Naive thymus-derived CD8-positive, alpha-beta T cell (primary cell): ENCODE results near the gene RNF130. TPM values are rescaled to one million over a fixed set of nuclear protein-coding genes. Genes with fewer than 3 reads are reported as not detected.
"Not testable (repeated sequence)": the region's sequence is repeated elsewhere in the genome, so short reads cannot be mapped to it uniquely, and the experiment has no call there.

ENCODE experiments used
- ATAC-seq, 2 donors: fragments of 150-1000 bp; cut with Tn5 transposase in 1 of 2; sonication (Bioruptor Pico), chemical (Tn5 transposase) in 1 of 2; 1 replicate in 1 of 2; 2 replicates in 1 of 2; pipeline ENCODE4 v1.10.0; 2021; ENCODE audit warnings: mild to moderate bottlenecking in 2 of 2, moderate library complexity in 2 of 2
- POLR2A ChIA-PET: fragments of 350-600 bp; sonication (Branson Sonifier 250); formaldehyde crosslinking; loops from one replicate; lab custom pipeline; 2021; ENCODE audit warnings: antibody characterized with exemption; lab: Charles Lee
- DNase-seq, 10 donors: peaks; one replicate each; pipeline versions ENCODE4 v3.0.0 to v3.0.0-alpha.2; 2020 to 2022
- H3K27ac Mint-ChIP-seq, 10 donors: one replicate each; pipeline ENCODE4 v1.8.0; 2020 to 2022; ENCODE audit warnings: mild to moderate bottlenecking in 10 of 10, mixed read lengths in 10 of 10, moderate library complexity in 4 of 10, inconsistent platforms in 1 of 10
- H3K27me3 Mint-ChIP-seq, 5 donors: one replicate each; pipeline ENCODE4 v1.8.0; 2021 to 2022; ENCODE audit warnings: mixed read lengths in 5 of 5
- H3K36me3 Mint-ChIP-seq, 3 donors: one replicate each; pipeline ENCODE4 v1.8.0; 2020 to 2022; ENCODE audit warnings: mixed read lengths in 3 of 3, mild to moderate bottlenecking in 2 of 3, inconsistent platforms in 1 of 3
- H3K4me1 Mint-ChIP-seq, 4 donors: one replicate each; pipeline ENCODE4 v1.8.0; 2021 to 2022; ENCODE audit warnings: mixed read lengths in 4 of 4
- H3K4me3 Mint-ChIP-seq, 10 donors: one replicate each; pipeline ENCODE4 v1.8.0; 2020 to 2022; ENCODE audit warnings: mild to moderate bottlenecking in 10 of 10, mixed read lengths in 10 of 10, moderate library complexity in 6 of 10, inconsistent platforms in 1 of 10
- H3K9me3 Mint-ChIP-seq, 9 donors: one replicate each; pipeline ENCODE4 v1.8.0; 2020 to 2022; ENCODE audit warnings: mixed read lengths in 9 of 9, mild to moderate bottlenecking in 3 of 9, inconsistent platforms in 1 of 9, moderate library complexity in 1 of 9
- polyA plus RNA-seq, 3 donors: library from polyadenylated mRNA; unstranded; fragments of 300-500 nt; fragmentation: Illumina TruSeq; gene quantifications; one replicate each; pipeline ENCODE4 v1.2.3, GENCODE V29; 2021
- total RNA-seq, 8 experiments: library from RNA in 2 of 8; stranded (reverse) in 2 of 8; gene quantifications; one replicate each; pipeline ENCODE4 v1.2.3 and lab custom pipeline; 2021 to 2026

The RNF130 gene
- total and polyA plus RNA-seq, 5 experiments from 2014 or later, result 17.8 to 24.2 (median 22.6) TPM

DNA sequence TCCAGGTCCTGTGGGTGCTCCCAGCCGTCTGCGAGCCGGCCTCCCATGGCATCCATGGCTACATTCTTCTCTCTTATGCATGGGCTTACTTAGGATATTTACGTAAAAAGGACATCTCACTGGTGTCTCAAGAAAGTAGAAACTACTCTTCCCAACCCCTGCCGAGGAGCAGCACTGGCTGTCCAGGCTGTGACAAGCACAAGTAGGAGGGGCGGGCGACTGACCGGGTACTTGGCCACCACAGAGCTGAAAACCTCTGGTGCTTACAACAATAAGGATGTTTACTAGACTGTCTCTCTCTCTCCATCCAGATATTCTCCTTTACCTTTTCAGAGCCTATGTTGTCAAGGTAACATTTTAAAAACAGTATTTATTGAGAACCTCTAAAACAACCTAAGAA is 107.5 kb downstream of the RNF130 start:
- no peak for DNase-seq
- no peaks in the 10 kb centered on the region for H3K9me3 Mint-ChIP-seq
- H3K27ac Mint-ChIP-seq, result peak overlapping the region in 1 of 10 donors; percentile 53
- H3K4me1 Mint-ChIP-seq, result peaks cover 0 to under 1% (median 0%) of the 10 kb centered on the region in 4 donors
- H3K4me3 Mint-ChIP-seq, result no peak overlapping the region
- no peaks in the 10 kb centered on the region for H3K27me3 Mint-ChIP-seq
- peaks cover 0 to 79% (median 46%) of the 10 kb centered on the region in 3 donors for H3K36me3 Mint-ChIP-seq
- ATAC-seq, result no peak
- POLR2A ChIA-PET, result no interaction called here

GRCh38 chr5:179963375-179963774 is 108.2 kb downstream of the RNF130 start:
- Mint-ChIP-seq H3K27ac (peak overlapping the region in 2 of 10 donors; percentile 15 to 73), H3K9me3 (no peaks in the 10 kb centered on the region), H3K4me3 (no peak overlapping the region), H3K4me1 (no peaks in the 10 kb centered on the region), H3K36me3 (peaks cover 0 to 75% (median 42%) of the 10 kb centered on the region in 3 donors), H3K27me3 (no peaks in the 10 kb centered on the region)
- ATAC-seq (no peak), DNase-seq (no peak)
- POLR2A ChIA-PET, result no interaction called here

DNA sequence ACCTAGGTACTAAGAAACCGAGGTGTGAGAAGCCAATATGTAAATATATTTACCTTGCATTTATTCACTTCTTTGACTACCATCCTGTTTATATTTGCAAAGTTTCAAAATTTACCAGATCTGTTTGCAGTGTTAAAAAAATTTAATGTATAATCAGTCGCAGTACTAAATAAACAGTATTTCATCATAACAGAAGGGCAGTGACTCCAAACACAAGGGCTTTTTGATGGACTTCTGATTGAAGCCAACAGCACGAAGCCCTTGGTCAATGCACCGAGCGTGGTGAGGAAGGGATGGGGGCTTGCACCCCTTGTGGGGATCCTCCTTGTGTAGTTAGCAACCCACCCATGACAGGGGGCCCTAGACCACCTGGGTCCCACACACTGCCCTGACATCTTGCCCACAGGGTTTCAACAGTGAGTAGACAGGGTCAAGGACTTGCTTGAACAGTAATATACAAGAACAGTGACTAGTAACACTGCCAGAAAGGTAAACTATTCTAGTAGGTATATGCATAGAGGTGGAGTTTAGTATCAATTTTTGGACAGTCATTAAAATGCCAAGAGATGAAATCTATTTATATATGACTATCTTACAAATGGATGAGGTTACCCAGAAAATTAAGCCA is 111.2 kb downstream of the RNF130 start:
- Mint-ChIP-seq H3K4me3 (no peak overlapping the region), H3K36me3 (peaks cover 6 to 55% (median 26%) of the 10 kb centered on the region in 3 donors), H3K27ac (no peak overlapping the region), H3K9me3 (no peaks in the 10 kb centered on the region), H3K4me1 (no peaks in the 10 kb centered on the region), H3K27me3 (no peaks in the 10 kb centered on the region)
- ATAC-seq (no peak), DNase-seq (no peak)
- POLR2A ChIA-PET, result no interaction called here

GRCh38 chr5:179959641-179960040 is 111.9 kb downstream of the RNF130 start:
- DNase-seq (no peak), ATAC-seq (no peak)
- Mint-ChIP-seq H3K4me3 (no peak overlapping the region), H3K36me3 (peaks cover 6 to 52% (median 25%) of the 10 kb centered on the region in 3 donors), H3K27me3 (no peaks in the 10 kb centered on the region), H3K27ac (no peak overlapping the region), H3K9me3 (no peaks in the 10 kb centered on the region), H3K4me1 (no peaks in the 10 kb centered on the region)
- POLR2A ChIA-PET, result no interaction called here

DNA sequence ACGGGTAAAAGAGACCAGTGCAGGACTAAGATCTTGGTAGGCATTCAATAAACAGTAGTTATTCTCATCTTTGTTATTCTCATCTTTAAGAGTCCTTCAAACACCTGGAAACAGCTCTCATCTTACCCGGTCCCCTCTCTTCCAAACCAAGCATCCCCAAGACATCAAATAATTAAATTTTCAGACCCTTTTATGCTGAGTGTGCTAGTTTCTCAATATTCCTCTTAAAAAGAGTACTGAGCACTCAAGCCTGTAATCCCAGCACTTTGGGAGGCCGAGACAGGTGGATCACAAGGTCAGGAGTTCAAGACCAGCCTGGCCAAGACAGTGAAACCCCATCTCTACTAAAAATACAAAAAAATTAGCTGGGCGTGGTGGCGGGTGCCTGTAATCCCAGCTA is 112.4 kb downstream of the RNF130 start:
- H3K4me3 Mint-ChIP-seq, POLR2A ChIA-PET, ATAC-seq: not testable (repeated sequence)

DNA sequence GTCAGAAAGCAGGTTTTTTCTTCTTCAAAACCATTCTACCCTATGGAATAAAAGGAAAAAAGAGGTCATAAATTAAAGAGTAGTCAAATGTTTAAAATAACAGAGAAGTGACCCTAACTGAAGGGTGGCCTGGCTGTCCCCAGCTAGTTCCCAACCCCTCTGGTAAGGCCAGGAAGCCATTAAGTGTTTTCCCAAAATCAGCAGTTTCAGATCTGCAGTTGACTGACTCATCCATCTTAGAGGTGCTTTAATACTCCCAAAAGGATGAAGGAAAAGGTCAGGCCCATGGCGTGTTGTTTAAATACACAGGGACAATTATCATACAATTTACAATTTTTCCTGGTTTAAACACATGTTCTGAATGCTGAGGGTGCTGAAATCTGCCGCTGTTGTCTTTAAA is 115.9 kb downstream of the RNF130 start:
- Mint-ChIP-seq H3K4me1 (no peaks in the 10 kb centered on the region), H3K27ac (no peak overlapping the region), H3K9me3 (no peaks in the 10 kb centered on the region), H3K36me3 (peaks cover 12 to 45% (median 18%) of the 10 kb centered on the region in 3 donors), H3K27me3 (no peaks in the 10 kb centered on the region), H3K4me3 (no peak overlapping the region)
- DNase-seq (no peak), ATAC-seq (no peak)
- POLR2A ChIA-PET, result no interaction called here

More for the DNA sequence above, 112.4 kb downstream of the RNF130 start:
- H3K36me3 Mint-ChIP-seq, result peaks cover 6 to 52% (median 28%) of the 10 kb centered on the region in 3 donors
- not testable (repeated sequence) for H3K27me3 Mint-ChIP-seq, H3K27ac Mint-ChIP-seq, DNase-seq, H3K9me3 Mint-ChIP-seq, H3K4me1 Mint-ChIP-seq

DNA sequence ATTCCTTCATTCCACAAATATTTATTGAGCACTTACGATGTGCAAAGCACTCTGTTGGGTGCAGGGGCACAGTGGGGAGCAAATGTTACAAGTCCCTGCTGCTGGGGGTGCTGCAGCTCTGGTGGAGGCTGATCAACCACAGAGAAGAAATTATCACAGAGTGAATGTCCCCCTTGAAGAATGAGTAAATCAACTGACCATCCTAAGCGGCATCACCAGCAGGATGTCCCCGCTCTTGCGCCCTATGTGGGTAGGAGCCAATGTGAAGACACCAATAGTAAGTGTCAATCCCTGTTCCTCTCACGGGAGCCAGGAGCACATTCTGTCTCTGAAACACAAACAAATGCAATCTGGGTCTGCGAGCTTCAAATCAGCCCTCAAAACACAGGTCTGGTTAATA is 116.5 kb downstream of the RNF130 start:
- H3K27me3 Mint-ChIP-seq, result no peaks in the 10 kb centered on the region
- H3K27ac Mint-ChIP-seq, result peak overlapping the region in 1 of 10 donors; percentile 52

GRCh38 chr5:179954434-179954833 is 117.1 kb downstream of the RNF130 start:
- Mint-ChIP-seq H3K27me3 (no peaks in the 10 kb centered on the region), H3K36me3 (peaks cover 14 to 40% (median 18%) of the 10 kb centered on the region in 3 donors), H3K9me3 (no peaks in the 10 kb centered on the region), H3K4me3 (no peak overlapping the region), H3K4me1 (no peaks in the 10 kb centered on the region), H3K27ac (no peak overlapping the region)
- DNase-seq (no peak), ATAC-seq (no peak)
- POLR2A ChIA-PET, result no interaction called here

More for the DNA sequence above, 116.5 kb downstream of the RNF130 start:
- POLR2A ChIA-PET, result no interaction called here
- Mint-ChIP-seq H3K4me3 (no peak overlapping the region), H3K4me1 (no peaks in the 10 kb centered on the region), H3K9me3 (no peaks in the 10 kb centered on the region), H3K36me3 (peaks cover 14 to 40% (median 18%) of the 10 kb centered on the region in 3 donors)
- no peak for ATAC-seq
- DNase-seq, result no peak

DNA sequence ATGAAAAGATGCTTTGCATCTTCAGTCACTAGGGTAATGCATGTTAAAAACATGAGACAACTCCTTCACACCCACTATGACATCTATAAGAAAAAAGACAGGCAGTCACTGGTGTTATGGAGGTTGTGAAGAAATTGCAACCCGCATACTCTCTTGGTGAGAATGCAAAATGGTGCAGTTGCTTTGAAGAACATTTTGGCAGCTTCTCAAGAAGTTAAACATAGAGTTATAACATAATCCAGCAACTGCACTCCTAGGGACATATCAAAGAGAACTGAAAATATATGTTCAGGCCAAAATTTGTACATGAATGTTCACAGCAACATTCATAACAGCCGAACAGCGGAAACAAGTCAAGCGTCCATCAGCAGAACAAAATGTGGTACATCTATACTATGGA is 117.6 kb downstream of the RNF130 start:
- ATAC-seq (no peak), DNase-seq (no peak)
- POLR2A ChIA-PET, result no interaction called here
- Mint-ChIP-seq H3K36me3 (peaks cover 14 to 37% (median 18%) of the 10 kb centered on the region in 3 donors), H3K4me3 (no peak overlapping the region), H3K9me3 (no peaks in the 10 kb centered on the region), H3K4me1 (no peaks in the 10 kb centered on the region), H3K27ac (no peak overlapping the region), H3K27me3 (no peaks in the 10 kb centered on the region)

DNA sequence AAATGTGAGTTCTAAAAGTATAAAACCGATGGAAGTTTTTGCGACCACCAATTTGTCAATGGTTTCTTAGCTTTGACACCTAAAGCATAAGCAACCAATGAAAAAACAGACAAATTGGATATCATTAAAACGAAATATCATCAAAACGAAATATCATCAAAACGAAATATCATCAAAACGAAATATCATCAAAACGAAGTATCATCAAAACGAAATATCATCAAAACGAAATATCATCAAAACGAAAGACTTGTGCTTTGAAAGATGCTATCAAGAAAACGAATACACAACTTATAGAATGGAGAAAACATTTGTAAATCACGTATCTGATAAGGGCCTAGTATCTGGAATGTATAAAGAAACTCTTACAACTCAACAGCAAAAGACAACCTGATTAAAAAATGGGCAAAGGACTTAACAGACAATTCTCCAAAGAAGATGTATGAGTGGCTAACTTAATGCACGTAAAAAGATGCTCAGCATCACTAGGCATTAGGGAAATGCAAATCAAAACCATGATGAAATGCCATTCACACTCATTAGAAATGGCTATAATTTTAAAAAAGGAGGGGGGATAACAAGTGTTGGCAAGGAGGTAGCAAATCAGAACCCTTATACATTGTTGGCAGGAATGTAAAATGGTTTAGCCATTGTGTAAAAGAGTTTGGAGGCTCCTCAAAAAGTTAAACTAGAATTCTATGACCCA is 134.4 kb downstream of the RNF130 start:
- no peak overlapping the region for H3K4me3 Mint-ChIP-seq
- H3K4me1 Mint-ChIP-seq, result no peaks in the 10 kb centered on the region
- no peak overlapping the region for H3K27ac Mint-ChIP-seq
- ATAC-seq (no peak), DNase-seq (no peak)
- peaks cover 0 to 2% (median 0%) of the 10 kb centered on the region in 5 donors for H3K27me3 Mint-ChIP-seq
- H3K9me3 Mint-ChIP-seq, result no peaks in the 10 kb centered on the region
- peaks cover 0 to 2% (median 0%) of the 10 kb centered on the region in 3 donors for H3K36me3 Mint-ChIP-seq
- POLR2A ChIA-PET, result no interaction called here

DNA sequence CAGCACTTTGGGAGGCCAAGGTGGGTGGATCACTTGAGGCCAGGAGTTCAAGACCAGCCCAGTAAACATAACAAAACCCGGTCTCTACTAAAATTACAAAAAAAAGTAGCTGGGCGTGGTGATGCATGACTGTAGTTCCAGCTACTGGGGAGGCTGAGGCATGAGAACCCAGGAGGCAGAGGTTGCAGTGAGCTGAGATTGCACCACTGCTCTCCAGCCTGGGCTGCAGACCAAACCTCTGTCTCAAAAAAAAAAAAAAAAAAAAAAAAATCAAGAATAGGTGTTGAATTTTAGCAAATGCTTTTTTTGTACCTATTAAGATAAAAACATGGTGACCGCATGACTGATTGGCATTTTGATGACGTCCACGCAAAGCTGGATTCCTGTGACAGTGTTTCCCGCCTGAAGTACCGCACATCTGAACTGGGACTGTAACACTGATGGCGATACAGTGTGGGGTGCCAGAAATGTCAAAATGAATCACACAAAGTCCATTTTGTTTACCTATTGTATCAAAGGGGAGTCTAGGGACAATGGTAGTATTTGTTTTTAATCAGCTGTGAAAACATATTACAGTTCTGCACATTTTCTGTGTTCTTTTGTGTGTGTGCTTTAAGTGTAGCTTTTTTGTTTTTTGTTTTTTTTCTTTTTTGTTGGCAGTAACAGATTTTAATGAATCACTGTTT is 140.6 kb downstream of the RNF130 start:
- no peaks in the 10 kb centered on the region for H3K4me1 Mint-ChIP-seq
- POLR2A ChIA-PET, result no interaction called here
- no peak for DNase-seq
- ATAC-seq, result no peak
- no peaks in the 10 kb centered on the region for H3K9me3 Mint-ChIP-seq
- H3K27me3 Mint-ChIP-seq, result peaks cover 0 to 1% (median 0%) of the 10 kb centered on the region in 5 donors
- H3K4me3 Mint-ChIP-seq, result no peak overlapping the region
- no peaks in the 10 kb centered on the region for H3K36me3 Mint-ChIP-seq
- no peak overlapping the region for H3K27ac Mint-ChIP-seq

DNA sequence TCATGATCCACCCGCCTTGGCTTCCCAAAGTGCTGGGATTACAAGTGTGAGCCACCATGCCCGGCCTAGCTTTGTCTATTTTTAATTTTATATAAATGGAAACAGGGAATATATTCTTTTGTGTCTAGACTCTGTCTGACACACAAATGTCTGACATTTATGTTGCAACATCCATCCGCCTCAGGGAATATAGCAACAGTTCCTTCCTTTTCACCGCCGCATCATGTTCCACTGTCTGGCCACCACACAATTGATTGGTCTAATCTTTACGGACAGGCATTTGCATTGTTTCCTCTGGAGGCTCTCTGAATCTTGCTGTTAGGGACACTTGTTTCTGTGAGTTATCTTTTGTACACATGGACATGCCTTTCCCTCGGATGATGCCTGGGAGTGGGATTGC is 143.7 kb downstream of the RNF130 start:
- no peaks in the 10 kb centered on the region for H3K9me3 Mint-ChIP-seq
- H3K4me3 Mint-ChIP-seq, result no peak overlapping the region
- no peak for DNase-seq
- POLR2A ChIA-PET, result no interaction called here
- H3K27ac Mint-ChIP-seq, result no peak overlapping the region
- peaks cover 0 to 3% (median 0%) of the 10 kb centered on the region in 4 donors for H3K4me1 Mint-ChIP-seq
- peaks cover 0 to 1% (median 0%) of the 10 kb centered on the region in 5 donors for H3K27me3 Mint-ChIP-seq
- ATAC-seq, result no peak
- H3K36me3 Mint-ChIP-seq, result no peaks in the 10 kb centered on the region

- Mint-ChIP-seq H3K9me3 (no peaks in the 10 kb centered on the region), H3K27ac (no peak overlapping the region), H3K27me3 (peaks cover 0 to 1% (median 0%) of the 10 kb centered on the region in 5 donors), H3K36me3 (no peaks in the 10 kb centered on the region), H3K4me3 (no peak overlapping the region), H3K4me1 (peaks cover 0 to 3% (median 0%) of the 10 kb centered on the region in 4 donors)
- POLR2A ChIA-PET, result no interaction called here
- ATAC-seq, result no peak
- DNase-seq, result no peak
Observed at GRCh38 chr5:179926657-179927056, 144.9 kb downstream of the RNF130 start.
